Activated effector memory CD4-positive, alpha-beta T cell treated with Interleukin-2 at 50 U/mL for 16 hours (primary cell): ENCODE data around the gene ZNF665.
"Not testable (repeated sequence)": the region's sequence is repeated elsewhere in the genome, so short reads cannot be mapped to it uniquely, and the experiment has no call there.

ENCODE experiments used
- DNase-seq: peaks from one replicate; pipeline ENCODE4 v3.0.0-alpha.2; 2020

The ZNF665 gene

GRCh38 chr19:53192771-53193534 is at the start of gene ZNF665:
TSS of gene ZNF665 (minus strand) at chr19:53193358. CDS start at chr19:53182898, 10,460 bp downstream.
- DNase-seq: peak; percentile 63

GRCh38 chr19:53237114-53237777 is 44.1 kb upstream of the ZNF665 start:
- DNase-seq: no peak

- DNase-seq: no peak
Measured at GRCh38 chr19:53224606-53225005, 31.4 kb upstream of the ZNF665 start.

- DNase-seq: not testable (repeated sequence)
Measured at GRCh38 chr19:53222716-53223115, 29.6 kb upstream of the ZNF665 start.

- DNase-seq: no peak
Measured at GRCh38 chr19:53212703-53213320, 19.7 kb upstream of the ZNF665 start.

GRCh38 chr19:53211554-53211953 is 18.4 kb upstream of the ZNF665 start:
- DNase-seq: not testable (repeated sequence)

- DNase-seq: peak; percentile 94
Measured at GRCh38 chr19:53196777-53197396, 3.7 kb upstream of the ZNF665 start.

GRCh38 chr19:53195265-53195903 is 2.2 kb upstream of the ZNF665 start:
- DNase-seq: peak; percentile 60

- DNase-seq: no peak
Measured at GRCh38 chr19:53193535-53194222, 521 bp upstream of the ZNF665 start.

- no peak for DNase-seq
Measured at GRCh38 chr19:53190253-53190652, 2.9 kb downstream of the ZNF665 start.

- DNase-seq: not testable (repeated sequence)
Measured at GRCh38 chr19:53189691-53190198, 3.4 kb downstream of the ZNF665 start.

GRCh38 chr19:53185155-53185882 is 7.8 kb downstream of the ZNF665 start:
- DNase-seq: not testable (repeated sequence)

GRCh38 chr19:53183146-53183764 is 9.9 kb downstream of the ZNF665 start:
- DNase-seq: no peak

GRCh38 chr19:53182202-53182601 is 11.0 kb downstream of the ZNF665 start:
- no peak for DNase-seq

- DNase-seq: no peak
Measured at GRCh38 chr19:53177986-53178385, 15.2 kb downstream of the ZNF665 start.

- no peak for DNase-seq
Measured at GRCh38 chr19:53172889-53173288, 20.3 kb downstream of the ZNF665 start.

GRCh38 chr19:53165691-53166091 is 27.5 kb downstream of the ZNF665 start:
- no peak for DNase-seq

- DNase-seq: no peak
Measured at GRCh38 chr19:53161123-53161522, 32.0 kb downstream of the ZNF665 start.

- DNase-seq: no peak
Measured at GRCh38 chr19:53160350-53160749, 32.8 kb downstream of the ZNF665 start.

GRCh38 chr19:53158119-53158656 is 35.0 kb downstream of the ZNF665 start:
- DNase-seq: peak; percentile 2

- no peak for DNase-seq
Measured at GRCh38 chr19:53157626-53158025, 35.5 kb downstream of the ZNF665 start.
